B cell (primary cell): Measurements from ENCODE around the gene BHLHE41. TPM values are rescaled to one million over a fixed set of nuclear protein-coding genes. Genes with fewer than 3 reads are reported as not detected.

Source experiments
- ATAC-seq: fragments of 200-7000 bp; cut with Tn5 transposase; one replicate; pipeline ENCODE4 v1.10.0; 2021; ENCODE audit warnings: low read depth, mild to moderate bottlenecking, moderate number of reproducible peaks, moderate library complexity
- CTCF ChIA-PET: fragments of 350-600 bp; sonication (Branson Sonifier 250); formaldehyde crosslinking; loops from one replicate; lab custom pipeline; 2021; ENCODE audit warnings: antibody characterized with exemption, inconsistent platforms; lab: Charles Lee
- POLR2A ChIA-PET: fragments of 350-600 bp; sonication (Branson Sonifier 250); formaldehyde crosslinking; loops from one replicate; lab custom pipeline; 2021; ENCODE audit warnings: antibody characterized with exemption; lab: Charles Lee
- DNase-seq: peaks from one replicate; pipeline ENCODE4 v3.0.0; 2013
- H2AFZ ChIP-seq: 2 replicates; pipeline ENCODE4 v1.6.1; 2012; ENCODE audit warnings: mild to moderate bottlenecking, low read depth, low read length; ENCODE audit not compliant: insufficient read depth, poor library complexity, severe bottlenecking
- H3K27ac ChIP-seq, 2 donors: 1 replicate in 1 of 2; 2 replicates in 1 of 2; pipeline ENCODE4 v1.5.1; 2012 to 2013; ENCODE audit warnings: low read length in 2 of 2, mild to moderate bottlenecking in 2 of 2, moderate library complexity in 1 of 2
- H3K27me3 ChIP-seq, 4 experiments: fragments of 200-600 bp in 1 of 4; sonication (generic) in 1 of 4; replicated peaks in 1 of 4; 1 replicate in 2 of 4; 2 replicates in 2 of 4; pipeline versions ENCODE4 v1.6.1 to v1.7.0; 2013 to 2016; ENCODE audit warnings: low read length in 3 of 4, mild to moderate bottlenecking in 2 of 4, mixed read lengths in 1 of 4, moderate library complexity in 1 of 4; ENCODE audit not compliant: insufficient read depth in 4 of 4, control insufficient read depth in 3 of 4; ENCODE audit errors: control extremely low read depth in 1 of 4
- H3K36me3 ChIP-seq, 2 experiments: replicated peaks in 1 of 2; 1 replicate in 1 of 2; 2 replicates in 1 of 2; pipeline versions ENCODE4 v1.6.1 to v1.7.1; 2013; ENCODE audit warnings: low read length in 1 of 2; ENCODE audit not compliant: insufficient read depth in 2 of 2, control insufficient read depth in 1 of 2; ENCODE audit errors: control extremely low read depth in 1 of 2, extremely low read depth in 1 of 2
- H3K4me1 ChIP-seq, 2 donors: fragments of 200-600 bp in 1 of 2; sonication (generic) in 1 of 2; 1 replicate in 1 of 2; 2 replicates in 1 of 2; pipeline versions ENCODE4 v1.5.1 to v1.6.1; 2013 to 2017; ENCODE audit warnings: low read length in 2 of 2; ENCODE audit not compliant: control insufficient read depth in 2 of 2, insufficient read depth in 2 of 2
- H3K4me2 ChIP-seq: replicated peaks from 2 replicates; pipeline ENCODE3; 2012; ENCODE audit warnings: mild to moderate bottlenecking, low read depth, low read length; ENCODE audit not compliant: poor library complexity, severe bottlenecking
- H3K4me3 ChIP-seq, 5 experiments: fragments of 200-600 bp in 1 of 5; sonication (generic) in 1 of 5; 1 replicate in 3 of 5; 2 replicates in 2 of 5; pipeline versions ENCODE4 v1.5.1 to v1.7.0; 2011 to 2016; ENCODE audit warnings: low read length in 4 of 5, mild to moderate bottlenecking in 4 of 5, low read depth in 2 of 5, control low read depth in 1 of 5, moderate library complexity in 1 of 5; ENCODE audit not compliant: insufficient read depth in 1 of 5; ENCODE audit errors: control extremely low read depth in 1 of 5, extremely low read depth in 1 of 5
- H3K79me2 ChIP-seq: fragments of 200-600 bp; sonication (generic); one replicate; pipeline ENCODE4 v1.6.0; 2016; ENCODE audit warnings: low read length; ENCODE audit not compliant: control insufficient read depth, insufficient read depth
- H3K9ac ChIP-seq: fragments of 200-600 bp; sonication (generic); 2 replicates; pipeline ENCODE4 v1.6.1; 2017; ENCODE audit warnings: mild to moderate bottlenecking, low read length, moderate library complexity
- H3K9me3 ChIP-seq, 3 donors: one replicate each; pipeline versions ENCODE4 v1.6.1 to v1.7.1; 2013; ENCODE audit warnings: low read length in 2 of 3; ENCODE audit not compliant: control insufficient read depth in 2 of 3, insufficient read depth in 1 of 3; ENCODE audit errors: control extremely low read depth in 1 of 3
- H4K20me1 ChIP-seq: 2 replicates; pipeline ENCODE4 v1.6.0; 2012; ENCODE audit warnings: mild to moderate bottlenecking, low read length; ENCODE audit not compliant: insufficient read depth, control insufficient read depth, poor library complexity, severe bottlenecking
- H3K27ac Mint-ChIP-seq: one replicate; pipeline ENCODE4 v1.8.0; 2021; ENCODE audit warnings: mixed read lengths
- H3K27me3 Mint-ChIP-seq: one replicate; pipeline ENCODE4 v1.8.0; 2021; ENCODE audit warnings: mixed read lengths
- H3K4me1 Mint-ChIP-seq: one replicate; pipeline ENCODE4 v1.8.0; 2021; ENCODE audit warnings: mixed read lengths
- H3K4me3 Mint-ChIP-seq: one replicate; pipeline ENCODE4 v1.8.0; 2021; ENCODE audit warnings: mixed read lengths
- H3K9me3 Mint-ChIP-seq: one replicate; pipeline ENCODE4 v1.8.0; 2022; ENCODE audit warnings: mixed read lengths; ENCODE audit not compliant: insufficient read depth
- CTCF ChIP-seq: fragments of 200-600 bp; IDR thresholded peaks from one replicate; pipeline ENCODE4 v1.8.0; 2022; ENCODE audit warnings: antibody characterized with exemption, mild to moderate bottlenecking
- EZH2 ChIP-seq: IDR thresholded peaks from 2 replicates; pipeline ENCODE4 v1.6.1; 2012; ENCODE audit warnings: borderline replicate concordance, low read depth, mild to moderate bottlenecking, moderate library complexity, low read length; ENCODE audit not compliant: insufficient read depth, poor library complexity, severe bottlenecking
- WGBS: methylation state at CpG from one replicate; pipeline ENCODE4 v1.1.5; 2013; ENCODE audit warnings: missing lambda C conversion rate; ENCODE audit not compliant: insufficient coverage; 5-methylcytosine and 5-hydroxymethylcytosine counted together
- intact Hi-C: fragments of 100-400 bp; cut with micrococcal nuclease; formaldehyde crosslinking; loops from one replicate; pipeline ENCODE4 v1.10.0; 2022
- polyA plus RNA-seq: library from polyadenylated mRNA; depleted of rRNA; stranded (reverse); fragments of >200 nt; gene quantifications from 2 replicates; pipeline ENCODE4 v1.2.3, GENCODE V29; 2012
- total RNA-seq, 2 donors: library from RNA; stranded (reverse); fragments of 120-200 nt in 1 of 2; gene quantifications; 1 replicate in 1 of 2; 2 replicates in 1 of 2; pipeline versions ENCODE4 v1.2.3 to v1.2.4, GENCODE V29; 2013 to 2022

BHLHE41 gene
- total and polyA plus RNA-seq, 2 donors (not counting 1 experiment from before 2014, with no cell fraction given) = 12.0 to 57.2 TPM

- ChIA-PET CTCF (no interaction called here), POLR2A (no interaction called here)
- Histone ChIP-seq H3K9ac (no peak overlapping the region), H3K27me3 (no peaks in the 10 kb centered on the region), H4K20me1 (no peaks in the 10 kb centered on the region), H2AFZ (no peak overlapping the region), H3K36me3 (no peaks in the 10 kb centered on the region), H3K4me1 (no peaks in the 10 kb centered on the region), H3K4me2 (no peak overlapping the region), H3K27ac (no peak overlapping the region), H3K79me2 (no peaks in the 10 kb centered on the region), H3K4me3 (no peak overlapping the region), H3K9me3 (peaks cover 0 to 9% (median 0%) of the 10 kb centered on the region in 3 donors)
- intact Hi-C loops = no loop called here
- DNase-seq (no peak), ATAC-seq (no peak)
- TF ChIP-seq EZH2 (no peak), CTCF (no peak)
- no peak overlapping the region for H3K4me3 Mint-ChIP-seq
- no peak overlapping the region for H3K27ac Mint-ChIP-seq
- peaks cover 10% of the 10 kb centered on the region for H3K9me3 Mint-ChIP-seq
- no peaks in the 10 kb centered on the region for H3K4me1 Mint-ChIP-seq
- H3K27me3 Mint-ChIP-seq = no peaks in the 10 kb centered on the region
- WGBS = 75% methylated on average over 1 of the region's 1 CpG
Measured at GRCh38 chr12:26080911-26081310, 43.9 kb downstream of the BHLHE41 start.

- no peak for TF ChIP-seq EZH2
- no peak for TF ChIP-seq CTCF
- POLR2A ChIA-PET = no interaction called here
- Mint-ChIP-seq H3K27me3 (no peaks in the 10 kb centered on the region), H3K4me1 (no peaks in the 10 kb centered on the region), H3K4me3 (no peak overlapping the region), H3K9me3 (peaks cover 10% of the 10 kb centered on the region), H3K27ac (no peak overlapping the region)
- H3K4me2 ChIP-seq = no peak overlapping the region
- H3K36me3 ChIP-seq = no peaks in the 10 kb centered on the region
- no peak overlapping the region for H3K4me3 ChIP-seq
- CTCF ChIA-PET = no interaction called here
- H2AFZ ChIP-seq = no peak overlapping the region
- no peak overlapping the region for H3K9ac ChIP-seq
- 100% methylated on average over 2 of the region's 2 CpGs for WGBS
- DNase-seq (no peak), ATAC-seq (no peak)
- H3K79me2 ChIP-seq = no peaks in the 10 kb centered on the region
- no peaks in the 10 kb centered on the region for H3K27me3 ChIP-seq
- H3K9me3 ChIP-seq = peaks cover 0 to 9% (median 0%) of the 10 kb centered on the region in 3 donors
- no peaks in the 10 kb centered on the region for H3K4me1 ChIP-seq
- intact Hi-C loops = no loop called here
- no peaks in the 10 kb centered on the region for H4K20me1 ChIP-seq
- H3K27ac ChIP-seq = no peak overlapping the region
Measured at GRCh38 chr12:26077915-26078702, 46.7 kb downstream of the BHLHE41 start.
